GM12891 (cell line): ENCODE measurements around the gene NDUFAF4.

Experiments used
- PAX5 ChIP-seq: IDR thresholded peaks from 2 replicates; pipeline ENCODE4 v1.6.1; 2011; ENCODE audit warnings: low read length, moderate library complexity, mild to moderate bottlenecking; ENCODE audit not compliant: insufficient read depth, severe bottlenecking
- POLR2A ChIP-seq: IDR thresholded peaks from 2 replicates; pipeline ENCODE4 v1.6.1; 2011; ENCODE audit warnings: low read depth, low read length, control low read depth
- POLR2AphosphoS5 ChIP-seq: IDR thresholded peaks from 2 replicates; pipeline ENCODE4 v1.6.1; 2011; ENCODE audit warnings: low read depth, low read length, control low read depth
- SPI1 ChIP-seq: IDR thresholded peaks from 2 replicates; pipeline ENCODE4 v1.6.1; 2011; ENCODE audit warnings: low read depth, low read length, control low read depth
- TAF1 ChIP-seq: IDR thresholded peaks from 2 replicates; pipeline ENCODE4 v1.6.1; 2011; ENCODE audit warnings: low read depth, low read length, control low read depth

DNA sequence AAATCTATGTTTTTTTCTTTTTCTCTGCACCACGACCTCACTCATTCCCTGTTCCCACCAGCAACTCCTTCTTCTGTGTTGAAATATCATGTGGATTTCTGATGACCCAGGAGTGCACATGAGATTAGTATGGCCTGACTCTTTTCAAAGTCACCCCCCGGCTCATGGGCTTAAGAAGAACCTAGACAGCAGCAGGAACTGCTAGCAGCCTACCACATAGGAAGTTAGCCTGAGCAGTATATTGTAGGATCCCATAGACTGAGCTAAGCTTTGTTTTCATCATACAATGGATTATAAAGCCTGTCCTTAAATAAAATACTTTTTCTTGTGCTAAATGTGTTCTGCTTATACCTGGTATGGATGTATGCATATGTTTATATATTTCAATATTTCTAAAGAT is 33.5 kb upstream of the NDUFAF4 start:
- TF ChIP-seq POLR2AphosphoS5 = no peak
- no peak for TF ChIP-seq POLR2A
- TF ChIP-seq TAF1 = no peak
- TF ChIP-seq SPI1 = no peak
- TF ChIP-seq PAX5 = no peak
